ENCODE data around the gene AP5Z1.
A peak's percentile ranks its signal among the peaks of the same experiment; 100 is the strongest.

Gene AP5Z1

GRCh38 chr7:4786015-4786414 is 10.6 kb downstream of the AP5Z1 start:
- no peak overlapping the region for H3K27ac ChIP-seq (ENCODE audit: poor library complexity, severe bottlenecking)
- H3K4me1 ChIP-seq (ENCODE audit: insufficient read depth, poor library complexity, severe bottlenecking): no peaks in the 10 kb centered on the region
- H3K27me3 ChIP-seq (ENCODE audit: insufficient read depth, poor library complexity, severe bottlenecking): no peaks in the 10 kb centered on the region
- peaks cover 18% of the 10 kb centered on the region for H3K36me3 ChIP-seq (ENCODE audit: low read depth)
- DNase-seq (ENCODE audit: low spot score) (no peak), ATAC-seq (ENCODE audit: low read depth) (no peak)
- H3K9me3 ChIP-seq (ENCODE audit: severe bottlenecking): no peaks in the 10 kb centered on the region
- H3K4me3 ChIP-seq (ENCODE audit: severe bottlenecking): no peak overlapping the region
- TF ChIP-seq, protein P1, sequence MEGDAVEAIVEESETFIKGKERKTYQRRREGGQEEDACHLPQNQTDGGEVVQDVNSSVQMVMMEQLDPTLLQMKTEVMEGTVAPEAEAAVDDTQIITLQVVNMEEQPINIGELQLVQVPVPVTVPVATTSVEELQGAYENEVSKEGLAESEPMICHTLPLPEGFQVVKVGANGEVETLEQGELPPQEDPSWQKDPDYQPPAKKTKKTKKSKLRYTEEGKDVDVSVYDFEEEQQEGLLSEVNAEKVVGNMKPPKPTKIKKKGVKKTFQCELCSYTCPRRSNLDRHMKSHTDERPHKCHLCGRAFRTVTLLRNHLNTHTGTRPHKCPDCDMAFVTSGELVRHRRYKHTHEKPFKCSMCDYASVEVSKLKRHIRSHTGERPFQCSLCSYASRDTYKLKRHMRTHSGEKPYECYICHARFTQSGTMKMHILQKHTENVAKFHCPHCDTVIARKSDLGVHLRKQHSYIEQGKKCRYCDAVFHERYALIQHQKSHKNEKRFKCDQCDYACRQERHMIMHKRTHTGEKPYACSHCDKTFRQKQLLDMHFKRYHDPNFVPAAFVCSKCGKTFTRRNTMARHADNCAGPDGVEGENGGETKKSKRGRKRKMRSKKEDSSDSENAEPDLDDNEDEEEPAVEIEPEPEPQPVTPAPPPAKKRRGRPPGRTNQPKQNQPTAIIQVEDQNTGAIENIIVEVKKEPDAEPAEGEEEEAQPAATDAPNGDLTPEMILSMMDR (IDR thresholded peaks at IDR 0.05; ENCODE audit: poor library complexity, severe bottlenecking): no peak

- no peak for DNase-seq (ENCODE audit: low spot score)
- Histone ChIP-seq H3K36me3 (ENCODE audit: low read depth) (peaks cover 22% of the 10 kb centered on the region), H3K4me3 (ENCODE audit: severe bottlenecking) (no peak overlapping the region), H3K27ac (ENCODE audit: poor library complexity, severe bottlenecking) (no peak overlapping the region), H3K27me3 (ENCODE audit: insufficient read depth, poor library complexity, severe bottlenecking) (no peaks in the 10 kb centered on the region), H3K9me3 (ENCODE audit: severe bottlenecking) (no peaks in the 10 kb centered on the region), H3K4me1 (ENCODE audit: insufficient read depth, poor library complexity, severe bottlenecking) (no peaks in the 10 kb centered on the region)
- TF ChIP-seq, protein P1 (IDR thresholded peaks at IDR 0.05; ENCODE audit: poor library complexity, severe bottlenecking): no peak
- no peak for ATAC-seq (ENCODE audit: low read depth)
Observed at GRCh38 chr7:4787541-4787940, 12.1 kb downstream of the AP5Z1 start.

- TF ChIP-seq, protein P1 (IDR thresholded peaks at IDR 0.05; ENCODE audit: poor library complexity, severe bottlenecking): no peak
- Histone ChIP-seq H3K36me3 (ENCODE audit: low read depth) (peaks cover 22% of the 10 kb centered on the region), H3K4me3 (ENCODE audit: severe bottlenecking) (no peak overlapping the region), H3K27me3 (ENCODE audit: insufficient read depth, poor library complexity, severe bottlenecking) (no peaks in the 10 kb centered on the region), H3K27ac (ENCODE audit: poor library complexity, severe bottlenecking) (no peak overlapping the region), H3K9me3 (ENCODE audit: severe bottlenecking) (no peaks in the 10 kb centered on the region), H3K4me1 (ENCODE audit: insufficient read depth, poor library complexity, severe bottlenecking) (no peaks in the 10 kb centered on the region)
- DNase-seq (ENCODE audit: low spot score): no peak
- no peak for ATAC-seq (ENCODE audit: low read depth)
Observed at GRCh38 chr7:4787947-4788626, 12.7 kb downstream of the AP5Z1 start.

- Histone ChIP-seq H3K9me3 (ENCODE audit: severe bottlenecking) (no peaks in the 10 kb centered on the region), H3K27ac (ENCODE audit: poor library complexity, severe bottlenecking) (no peak overlapping the region), H3K4me1 (ENCODE audit: insufficient read depth, poor library complexity, severe bottlenecking) (no peaks in the 10 kb centered on the region), H3K27me3 (ENCODE audit: insufficient read depth, poor library complexity, severe bottlenecking) (no peaks in the 10 kb centered on the region), H3K4me3 (ENCODE audit: severe bottlenecking) (no peak overlapping the region), H3K36me3 (ENCODE audit: low read depth) (peaks cover 22% of the 10 kb centered on the region)
- ATAC-seq (ENCODE audit: low read depth) (no peak), DNase-seq (ENCODE audit: low spot score) (peak; percentile 66)
- TF ChIP-seq, protein P1 (IDR thresholded peaks at IDR 0.05; ENCODE audit: poor library complexity, severe bottlenecking): no peak
Observed at GRCh38 chr7:4788627-4789189, 13.3 kb downstream of the AP5Z1 start.

All from RWPE2 (cell line).